Hepatocyte (in vitro differentiated cells): ENCODE data around the gene KRT80.

Experiments
- CTCF ChIP-seq: fragments of 200-600 bp; sonication (generic); IDR thresholded peaks from 2 replicates; pipeline ENCODE4 v1.5.1; 2016; ENCODE audit warnings: antibody characterized with exemption, mild to moderate bottlenecking; ENCODE audit not compliant: poor library complexity
- EZH2 ChIP-seq: fragments of 200-600 bp; sonication (generic); IDR thresholded peaks from 2 replicates; pipeline ENCODE4 v1.6.1; 2016; ENCODE audit warnings: antibody characterized with exemption, mild to moderate bottlenecking, borderline replicate concordance
- EZH2phosphoT487 ChIP-seq: fragments of 200-600 bp; sonication (generic); IDR thresholded peaks from one replicate; pipeline ENCODE4 v1.6.1; 2018; ENCODE audit warnings: antibody characterized with exemption, mild to moderate bottlenecking, low read depth, moderate library complexity; ENCODE audit not compliant: unreplicated experiment, severe bottlenecking

- TF ChIP-seq CTCF (no peak), EZH2phosphoT487 (no peak), EZH2 (no peak)
Observed at GRCh38 chr12:52223406-52224039, 31.7 kb upstream of the KRT80 start.
